ENCODE results near the gene OPCML.

Gene OPCML

DNA sequence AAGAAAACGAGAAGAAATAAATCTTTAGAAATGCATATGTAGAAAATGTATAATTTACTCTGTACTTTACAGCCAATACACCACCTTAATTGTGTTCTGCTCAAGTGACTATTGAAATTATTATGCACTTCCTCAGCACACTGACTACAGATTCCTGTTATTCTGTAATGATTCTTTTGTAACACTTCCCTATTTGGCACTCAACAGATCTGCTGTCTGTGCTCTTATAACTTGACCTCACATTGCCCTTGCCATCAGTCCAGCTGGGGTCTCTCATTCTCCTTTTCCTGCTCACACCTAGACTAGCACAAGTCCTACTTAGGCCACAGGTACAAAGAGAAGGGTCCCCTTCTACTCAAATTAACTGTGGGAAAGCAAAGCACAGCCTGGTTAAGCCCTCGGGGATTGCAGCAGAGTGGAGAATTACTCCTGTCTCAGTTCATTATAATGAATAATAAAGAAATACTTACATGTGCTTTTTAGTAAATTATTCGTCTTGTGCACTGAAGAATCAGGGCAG, 860.4 kb downstream of the OPCML start:
- TF ChIP-seq, protein P1, sequence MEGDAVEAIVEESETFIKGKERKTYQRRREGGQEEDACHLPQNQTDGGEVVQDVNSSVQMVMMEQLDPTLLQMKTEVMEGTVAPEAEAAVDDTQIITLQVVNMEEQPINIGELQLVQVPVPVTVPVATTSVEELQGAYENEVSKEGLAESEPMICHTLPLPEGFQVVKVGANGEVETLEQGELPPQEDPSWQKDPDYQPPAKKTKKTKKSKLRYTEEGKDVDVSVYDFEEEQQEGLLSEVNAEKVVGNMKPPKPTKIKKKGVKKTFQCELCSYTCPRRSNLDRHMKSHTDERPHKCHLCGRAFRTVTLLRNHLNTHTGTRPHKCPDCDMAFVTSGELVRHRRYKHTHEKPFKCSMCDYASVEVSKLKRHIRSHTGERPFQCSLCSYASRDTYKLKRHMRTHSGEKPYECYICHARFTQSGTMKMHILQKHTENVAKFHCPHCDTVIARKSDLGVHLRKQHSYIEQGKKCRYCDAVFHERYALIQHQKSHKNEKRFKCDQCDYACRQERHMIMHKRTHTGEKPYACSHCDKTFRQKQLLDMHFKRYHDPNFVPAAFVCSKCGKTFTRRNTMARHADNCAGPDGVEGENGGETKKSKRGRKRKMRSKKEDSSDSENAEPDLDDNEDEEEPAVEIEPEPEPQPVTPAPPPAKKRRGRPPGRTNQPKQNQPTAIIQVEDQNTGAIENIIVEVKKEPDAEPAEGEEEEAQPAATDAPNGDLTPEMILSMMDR (IDR thresholded peaks at IDR 0.05; ENCODE audit: unreplicated experiment in 3 of 3), result no peak
- H3K27me3 Mint-ChIP-seq (ENCODE audit: low read depth), result peaks cover 11% of the 10 kb centered on the region

DNA sequence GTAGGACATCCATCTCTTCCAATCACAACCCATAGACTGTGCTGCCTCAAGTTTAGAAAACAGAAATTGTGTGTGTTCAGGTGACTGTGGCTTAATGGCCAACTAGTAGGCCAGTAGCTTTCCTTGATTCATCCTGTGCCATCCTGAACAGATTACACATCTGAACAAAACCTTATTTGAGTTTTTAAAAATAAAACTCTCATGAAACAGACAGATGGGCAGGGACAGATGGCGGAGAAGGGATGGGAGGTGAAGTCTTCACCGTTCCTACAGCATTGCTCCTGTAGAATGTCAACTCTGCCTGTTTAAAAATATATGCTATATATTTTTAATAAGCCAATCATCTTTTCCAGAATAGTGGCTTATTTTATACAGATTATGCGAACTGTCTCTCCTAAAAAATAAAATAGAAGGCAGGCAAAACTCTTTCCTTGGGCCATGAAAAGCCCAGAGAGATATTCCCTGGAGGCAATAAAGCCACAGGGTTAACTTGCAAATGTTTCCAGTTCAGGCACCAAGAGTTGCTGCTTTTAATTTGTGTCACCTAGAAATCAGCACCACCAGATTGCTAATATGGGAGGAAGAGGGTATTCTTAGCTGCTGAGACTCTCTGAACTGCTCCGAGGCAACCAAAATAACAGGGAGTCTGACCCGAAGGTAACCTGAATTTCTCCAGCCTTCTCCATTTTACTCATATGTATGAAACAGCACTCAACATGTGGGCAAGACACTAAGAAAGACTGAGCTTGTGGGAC, 861.2 kb downstream of the OPCML start:
- H3K4me3 Mint-ChIP-seq, result no peak overlapping the region
- H3K27ac Mint-ChIP-seq, result peak overlapping the region; percentile 32 to 68 (median 45)
- no peaks in the 10 kb centered on the region for H3K36me3 Mint-ChIP-seq (ENCODE audit: low read depth)

More for the DNA sequence above, 860.4 kb downstream of the OPCML start:
- H3K9me3 Mint-ChIP-seq, result no peaks in the 10 kb centered on the region
- H3K36me3 Mint-ChIP-seq (ENCODE audit: low read depth), result no peaks in the 10 kb centered on the region
- peak overlapping the region in 2 of 3 experiments; percentile 32 to 68 for H3K27ac Mint-ChIP-seq
- peak overlapping the region in 1 of 3 experiments; percentile 26 for H3K4me3 Mint-ChIP-seq
- H3K4me1 Mint-ChIP-seq, result peaks cover 27% of the 10 kb centered on the region

DNA sequence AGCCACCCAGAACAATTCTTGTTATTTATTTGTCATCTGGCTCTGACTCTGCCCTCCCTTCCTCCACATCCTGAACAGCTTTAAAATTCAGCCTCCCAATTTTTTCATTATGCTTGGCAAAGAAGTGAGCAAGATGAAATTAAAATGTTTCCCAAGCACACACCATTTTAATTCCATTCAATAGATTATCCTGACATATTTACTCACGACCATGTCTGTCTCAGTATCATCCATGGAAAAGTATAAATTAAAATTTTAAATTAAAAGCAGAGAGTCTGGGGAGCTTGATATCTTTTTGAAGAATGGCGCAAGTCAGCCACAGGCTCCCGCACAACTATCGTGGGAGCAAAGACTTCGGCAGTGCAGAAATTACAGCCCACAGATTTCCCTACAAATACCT, 862.4 kb downstream of the OPCML start:
- peak overlapping the region in 2 of 3 experiments; percentile 15 for H3K27ac Mint-ChIP-seq
- no peaks in the 10 kb centered on the region for H3K9me3 Mint-ChIP-seq
- H3K4me3 Mint-ChIP-seq, result no peak overlapping the region
- peaks cover 38% of the 10 kb centered on the region for H3K4me1 Mint-ChIP-seq
- TF ChIP-seq, protein P1 (IDR thresholded peaks at IDR 0.05; ENCODE audit: unreplicated experiment in 3 of 3), result no peak
- peaks cover 11% of the 10 kb centered on the region for H3K27me3 Mint-ChIP-seq (ENCODE audit: low read depth)
- H3K36me3 Mint-ChIP-seq (ENCODE audit: low read depth), result no peaks in the 10 kb centered on the region

More for the DNA sequence above, 861.2 kb downstream of the OPCML start:
- TF ChIP-seq, protein P1 (IDR thresholded peaks at IDR 0.05; ENCODE audit: unreplicated experiment in 3 of 3), result no peak
- peaks cover 27% of the 10 kb centered on the region for H3K4me1 Mint-ChIP-seq
- peaks cover 11% of the 10 kb centered on the region for H3K27me3 Mint-ChIP-seq (ENCODE audit: low read depth)
- H3K9me3 Mint-ChIP-seq, result no peaks in the 10 kb centered on the region

DNA sequence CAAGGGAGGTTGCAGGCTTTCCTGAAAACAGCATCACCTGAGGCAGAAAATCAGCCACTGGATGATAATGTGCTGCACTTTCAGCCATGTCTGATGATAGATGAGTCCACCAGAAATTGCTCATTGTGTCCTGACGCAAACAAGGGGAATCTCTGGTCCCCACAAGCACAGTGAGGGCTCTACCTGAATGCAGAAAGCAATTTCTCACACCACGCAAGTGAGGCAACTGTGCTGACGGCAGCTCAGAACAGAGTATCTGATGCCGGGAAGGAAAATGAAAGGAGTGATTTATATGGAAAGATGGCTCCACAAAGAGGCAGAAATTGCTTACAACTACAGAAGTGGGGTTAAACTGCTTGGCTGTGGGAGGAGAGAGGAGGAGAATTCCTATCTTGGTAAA, 867.1 kb downstream of the OPCML start:
- H3K4me1 Mint-ChIP-seq, result peaks cover 26% of the 10 kb centered on the region
- no peaks in the 10 kb centered on the region for H3K9me3 Mint-ChIP-seq

DNA sequence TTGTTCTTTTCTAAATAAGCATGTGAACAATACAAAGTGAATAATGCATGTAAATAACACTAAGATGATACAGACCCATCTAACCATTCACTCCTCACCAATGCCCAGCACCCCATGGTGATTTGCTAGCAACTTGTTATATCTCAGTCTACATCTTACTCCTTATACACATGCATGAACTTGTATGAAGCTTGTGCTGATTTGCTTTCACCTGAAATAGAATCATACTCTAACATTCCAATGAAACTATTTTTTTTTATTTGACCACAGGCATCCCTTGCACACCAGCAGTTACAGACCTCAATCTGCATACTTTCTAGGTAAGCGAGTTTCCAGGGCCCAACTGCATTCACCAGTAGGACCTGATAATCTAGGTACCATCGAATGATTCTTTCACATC, 873.6 kb downstream of the OPCML start:
- H3K36me3 Mint-ChIP-seq (ENCODE audit: low read depth), result no peaks in the 10 kb centered on the region
- peaks cover 3% of the 10 kb centered on the region for H3K9me3 Mint-ChIP-seq
- TF ChIP-seq, protein P1 (IDR thresholded peaks at IDR 0.05; ENCODE audit: unreplicated experiment in 3 of 3), result no peak
- H3K4me1 Mint-ChIP-seq, result peaks cover 5% of the 10 kb centered on the region
- no peak overlapping the region for H3K4me3 Mint-ChIP-seq
- H3K27me3 Mint-ChIP-seq (ENCODE audit: low read depth), result peaks cover under 1% of the 10 kb centered on the region
- no peak overlapping the region for H3K27ac Mint-ChIP-seq

More for the DNA sequence above, 867.1 kb downstream of the OPCML start:
- Mint-ChIP-seq H3K27ac (peak overlapping the region; percentile 70 to 83 (median 73)), H3K36me3 (ENCODE audit: low read depth) (no peaks in the 10 kb centered on the region), H3K4me3 (no peak overlapping the region), H3K27me3 (ENCODE audit: low read depth) (peaks cover 6% of the 10 kb centered on the region)
- TF ChIP-seq, protein P1 (IDR thresholded peaks at IDR 0.05; ENCODE audit: unreplicated experiment in 3 of 3), result no peak
